GM12878 (cell line): ENCODE data around the gene SMG6.

Experiments
- ATF7 ChIP-seq: fragments of 450-650 bp; IDR thresholded peaks from 2 replicates; pipeline ENCODE4 v1.6.1; 2016; ENCODE audit warnings: low read depth, mild to moderate bottlenecking
- BHLHE40 ChIP-seq, 2 experiments: fragments of 450-650 bp in 1 of 2; IDR thresholded peaks; 2 replicates each; pipeline ENCODE4 v1.6.1; 2011 to 2017; ENCODE audit warnings: low read depth in 2 of 2, borderline replicate concordance in 1 of 2, improper control_type of control experiment in 1 of 2, low read length in 1 of 2, mild to moderate bottlenecking in 1 of 2
- CBX5 ChIP-seq: sonication (generic); IDR thresholded peaks from 2 replicates; pipeline ENCODE4 v1.6.1; 2016; ENCODE audit warnings: low read depth, moderate library complexity, mild to moderate bottlenecking, inconsistent platforms
- CREB1 ChIP-seq: IDR thresholded peaks from 2 replicates; pipeline ENCODE4 v1.6.1; 2012; ENCODE audit warnings: low read depth, mild to moderate bottlenecking, inconsistent platforms
- CREM ChIP-seq: IDR thresholded peaks from 2 replicates; pipeline ENCODE4 v1.6.1; 2014; ENCODE audit warnings: antibody characterized with exemption, low read depth
- POLR2A ChIP-seq: IDR thresholded peaks from 2 replicates; pipeline ENCODE4 v1.6.1; 2011; ENCODE audit warnings: low read depth, mild to moderate bottlenecking, low read length
- SIX5 ChIP-seq: IDR thresholded peaks from 2 replicates; pipeline ENCODE4 v1.6.1; 2011; ENCODE audit warnings: mild to moderate bottlenecking, low read depth, low read length, moderate library complexity; ENCODE audit not compliant: severe bottlenecking
- STAT3 ChIP-seq: IDR thresholded peaks from 2 replicates; pipeline ENCODE4 v1.6.1; 2011; ENCODE audit warnings: low read depth, low read length, improper control_type of control experiment
- SUZ12 ChIP-seq: fragments of 200-600 bp; sonication (generic); IDR thresholded peaks from one replicate; pipeline ENCODE4 v1.6.1; 2018; ENCODE audit warnings: antibody characterized with exemption, mild to moderate bottlenecking; ENCODE audit not compliant: unreplicated experiment
- TCF7 ChIP-seq: IDR thresholded peaks from 2 replicates; pipeline ENCODE4 v1.6.1; 2014; ENCODE audit warnings: antibody characterized with exemption, borderline replicate concordance
- TF ChIP-seq, protein P1 (sequence below), 3 experiments: IDR thresholded peaks in 2 of 3; conservative IDR thresholded peaks in 1 of 3; 2 replicates each; pipeline ENCODE4 v1.5.1; 2011; ENCODE audit warnings: low read depth in 3 of 3, low read length in 3 of 3, mild to moderate bottlenecking in 3 of 3, control low read depth in 2 of 3, moderate library complexity in 2 of 3, inconsistent platforms in 1 of 3, mixed read lengths in 1 of 3; ENCODE audit not compliant: control insufficient read depth in 2 of 3, insufficient read depth in 1 of 3; ENCODE audit errors: extremely low read depth in 1 of 3
- TF ChIP-seq, protein P2 (sequence below): fragments of 450-650 bp; IDR thresholded peaks from 2 replicates; pipeline ENCODE4 v1.6.1; 2017; ENCODE audit warnings: mild to moderate bottlenecking

DNA sequence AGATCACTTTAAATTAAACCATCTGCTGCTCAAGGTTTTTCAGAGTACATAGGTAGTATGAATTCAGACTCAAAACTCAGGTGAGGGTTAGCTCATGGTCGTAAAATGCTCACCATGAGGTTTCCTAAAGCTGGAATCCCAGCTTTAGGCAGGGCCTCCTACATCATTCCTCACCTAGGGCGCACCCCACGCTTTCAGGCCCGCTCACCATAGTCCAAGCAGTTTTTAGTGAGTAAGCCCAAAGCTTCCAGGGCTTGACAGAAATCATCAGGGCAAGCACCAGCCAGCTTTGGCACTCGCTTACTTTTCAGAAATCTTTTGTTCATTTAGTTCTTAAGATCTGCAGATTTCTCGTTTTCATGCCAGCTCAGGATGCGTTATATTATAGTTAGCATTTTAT lies 158.9 kb downstream of the SMG6 start:
- TF ChIP-seq, protein P1, sequence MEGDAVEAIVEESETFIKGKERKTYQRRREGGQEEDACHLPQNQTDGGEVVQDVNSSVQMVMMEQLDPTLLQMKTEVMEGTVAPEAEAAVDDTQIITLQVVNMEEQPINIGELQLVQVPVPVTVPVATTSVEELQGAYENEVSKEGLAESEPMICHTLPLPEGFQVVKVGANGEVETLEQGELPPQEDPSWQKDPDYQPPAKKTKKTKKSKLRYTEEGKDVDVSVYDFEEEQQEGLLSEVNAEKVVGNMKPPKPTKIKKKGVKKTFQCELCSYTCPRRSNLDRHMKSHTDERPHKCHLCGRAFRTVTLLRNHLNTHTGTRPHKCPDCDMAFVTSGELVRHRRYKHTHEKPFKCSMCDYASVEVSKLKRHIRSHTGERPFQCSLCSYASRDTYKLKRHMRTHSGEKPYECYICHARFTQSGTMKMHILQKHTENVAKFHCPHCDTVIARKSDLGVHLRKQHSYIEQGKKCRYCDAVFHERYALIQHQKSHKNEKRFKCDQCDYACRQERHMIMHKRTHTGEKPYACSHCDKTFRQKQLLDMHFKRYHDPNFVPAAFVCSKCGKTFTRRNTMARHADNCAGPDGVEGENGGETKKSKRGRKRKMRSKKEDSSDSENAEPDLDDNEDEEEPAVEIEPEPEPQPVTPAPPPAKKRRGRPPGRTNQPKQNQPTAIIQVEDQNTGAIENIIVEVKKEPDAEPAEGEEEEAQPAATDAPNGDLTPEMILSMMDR (IDR thresholded peaks at IDR 0.05 in 2 of 3, conservative IDR thresholded peaks at IDR 0.05 in 1 of 3; ENCODE audit: control insufficient read depth in 2 of 3, extremely low read depth in 1 of 3, insufficient read depth in 1 of 3, low read depth in 3 of 3, low read length in 3 of 3): no peak
- no peak for TF ChIP-seq SUZ12
- no peak for TF ChIP-seq CBX5
- TF ChIP-seq CREB1: no peak
- TF ChIP-seq POLR2A: no peak
- no peak for TF ChIP-seq CREM
- TF ChIP-seq TCF7: no peak
- TF ChIP-seq SIX5: no peak
- TF ChIP-seq STAT3: no peak
- TF ChIP-seq, protein P2, sequence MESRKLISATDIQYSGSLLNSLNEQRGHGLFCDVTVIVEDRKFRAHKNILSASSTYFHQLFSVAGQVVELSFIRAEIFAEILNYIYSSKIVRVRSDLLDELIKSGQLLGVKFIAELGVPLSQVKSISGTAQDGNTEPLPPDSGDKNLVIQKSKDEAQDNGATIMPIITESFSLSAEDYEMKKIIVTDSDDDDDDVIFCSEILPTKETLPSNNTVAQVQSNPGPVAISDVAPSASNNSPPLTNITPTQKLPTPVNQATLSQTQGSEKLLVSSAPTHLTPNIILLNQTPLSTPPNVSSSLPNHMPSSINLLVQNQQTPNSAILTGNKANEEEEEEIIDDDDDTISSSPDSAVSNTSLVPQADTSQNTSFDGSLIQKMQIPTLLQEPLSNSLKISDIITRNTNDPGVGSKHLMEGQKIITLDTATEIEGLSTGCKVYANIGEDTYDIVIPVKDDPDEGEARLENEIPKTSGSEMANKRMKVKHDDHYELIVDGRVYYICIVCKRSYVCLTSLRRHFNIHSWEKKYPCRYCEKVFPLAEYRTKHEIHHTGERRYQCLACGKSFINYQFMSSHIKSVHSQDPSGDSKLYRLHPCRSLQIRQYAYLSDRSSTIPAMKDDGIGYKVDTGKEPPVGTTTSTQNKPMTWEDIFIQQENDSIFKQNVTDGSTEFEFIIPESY: no peak
- TF ChIP-seq BHLHE40 (IDR thresholded peaks at IDR 0.05; ENCODE audit: borderline replicate concordance in 1 of 2, low read depth in 2 of 2, low read length in 1 of 2): no peak
- TF ChIP-seq ATF7: no peak
